Neural progenitor cell (in vitro differentiated cells): ENCODE data around the gene RABAC1. TPM values are rescaled to one million over a fixed set of nuclear protein-coding genes. Genes with fewer than 3 reads are reported as not detected.
A peak's percentile ranks its signal among the peaks of the same experiment; 100 is the strongest.

ENCODE experiments used
- DNase-seq: peaks from one replicate; pipeline ENCODE4 v3.0.0-alpha.2; 2016; ENCODE audit warnings: low spot score
- H2AFZ ChIP-seq: fragments of 200-600 bp; sonication (generic); replicated peaks from 2 replicates; pipeline ENCODE4 v1.6.1; 2016; ENCODE audit warnings: antibody characterized with exemption
- H3F3A ChIP-seq: fragments of 200-600 bp; sonication (generic); 2 replicates; pipeline ENCODE4 v1.6.1; 2016; ENCODE audit warnings: antibody characterized with exemption, low read depth
- H3K27ac ChIP-seq: fragments of 200-600 bp; sonication (generic); 2 replicates; pipeline ENCODE4 v1.5.1; 2016; ENCODE audit warnings: mild to moderate bottlenecking
- H3K27me3 ChIP-seq: fragments of 200-600 bp; sonication (generic); 2 replicates; pipeline ENCODE4 v1.6.1; 2016; ENCODE audit warnings: mild to moderate bottlenecking, moderate library complexity
- H3K36me3 ChIP-seq: fragments of 200-600 bp; sonication (generic); 2 replicates; pipeline ENCODE4 v1.5.1; 2016
- H3K4me1 ChIP-seq: fragments of 200-600 bp; sonication (generic); 2 replicates; pipeline ENCODE4 v1.6.1; 2016; ENCODE audit warnings: mixed run types
- H3K4me2 ChIP-seq: fragments of 200-600 bp; sonication (generic); 2 replicates; pipeline ENCODE4 v1.6.1; 2016
- H3K4me3 ChIP-seq: fragments of 200-600 bp; sonication (generic); 2 replicates; pipeline ENCODE4 v1.5.1; 2016
- H3K79me2 ChIP-seq: fragments of 200-600 bp; sonication (generic); 2 replicates; pipeline ENCODE4 v1.6.1; 2016; ENCODE audit warnings: low read depth
- H3K9ac ChIP-seq: fragments of 200-600 bp; sonication (generic); 2 replicates; pipeline ENCODE4 v1.6.1; 2016
- H3K9me3 ChIP-seq: fragments of 200-600 bp; sonication (generic); 2 replicates; pipeline ENCODE4 v1.5.1; 2016; ENCODE audit warnings: low read depth
- H4K20me1 ChIP-seq: fragments of 200-600 bp; sonication (generic); 2 replicates; pipeline ENCODE4 v1.6.1; 2016; ENCODE audit warnings: low read depth
- H3K27ac Mint-ChIP-seq: 3 replicates; pipeline ENCODE4 v1.8.0; 2021; ENCODE audit warnings: mixed read lengths
- H3K27me3 Mint-ChIP-seq: 2 replicates; pipeline ENCODE4 v1.8.0; 2022; ENCODE audit warnings: low read depth, mild to moderate bottlenecking, inconsistent platforms, moderate library complexity, mixed read lengths; ENCODE audit not compliant: insufficient read depth
- H3K36me3 Mint-ChIP-seq: 3 replicates; pipeline ENCODE4 v1.8.0; 2021; ENCODE audit warnings: mixed read lengths
- H3K4me1 Mint-ChIP-seq: 3 replicates; pipeline ENCODE4 v1.8.0; 2021; ENCODE audit warnings: mixed read lengths
- H3K4me3 Mint-ChIP-seq: 3 replicates; pipeline ENCODE4 v1.8.0; 2021; ENCODE audit warnings: mild to moderate bottlenecking, moderate library complexity, mixed read lengths
- H3K9me3 Mint-ChIP-seq: 3 replicates; pipeline ENCODE4 v1.8.0; 2020; ENCODE audit warnings: mixed read lengths
- CTCF ChIP-seq: fragments of 200-600 bp; sonication (generic); IDR thresholded peaks from 2 replicates; pipeline ENCODE4 v1.5.1; 2017; ENCODE audit warnings: antibody characterized with exemption, mild to moderate bottlenecking
- EZH2 ChIP-seq: fragments of 200-600 bp; sonication (generic); IDR thresholded peaks from 2 replicates; pipeline ENCODE4 v1.6.1; 2017; ENCODE audit warnings: antibody characterized with exemption, mild to moderate bottlenecking, moderate library complexity
- EZH2phosphoT487 ChIP-seq: fragments of 200-600 bp; sonication (generic); IDR thresholded peaks from 2 replicates; pipeline ENCODE4 v1.6.1; 2017; ENCODE audit warnings: antibody characterized with exemption
- total RNA-seq: library from RNA; depleted of rRNA; stranded (reverse); fragments of >200 nt; gene quantifications from 2 replicates; pipeline ENCODE4 v1.2.3, GENCODE V29; 2015; ENCODE audit warnings: low replicate concordance

RABAC1 gene
- total RNA-seq, 1 donor from 2014 or later: 33.1 TPM

GRCh38 chr19:41930322-41930722 lies 28.8 kb downstream of the RABAC1 start:
- H3K4me1 Mint-ChIP-seq: peaks cover 9% of the 10 kb centered on the region
- peaks cover 44% of the 10 kb centered on the region for H4K20me1 ChIP-seq
- no peak overlapping the region for H3K4me2 ChIP-seq
- peak overlapping the region; percentile 55 for H3K4me3 Mint-ChIP-seq
- no peaks in the 10 kb centered on the region for H3K9me3 Mint-ChIP-seq
- H3K27me3 Mint-ChIP-seq: peaks cover 60% of the 10 kb centered on the region
- no peak overlapping the region for H3K4me3 ChIP-seq
- H3K36me3 ChIP-seq: no peaks in the 10 kb centered on the region
- H3K27ac ChIP-seq: no peak overlapping the region
- H3K27me3 ChIP-seq: peaks cover 100% of the 10 kb centered on the region
- peaks cover 5% of the 10 kb centered on the region for H3K4me1 ChIP-seq
- no peak for TF ChIP-seq CTCF
- TF ChIP-seq EZH2: peak; percentile 15
- TF ChIP-seq EZH2phosphoT487: no peak
- H2AFZ ChIP-seq: no peak overlapping the region
- H3K36me3 Mint-ChIP-seq: no peaks in the 10 kb centered on the region
- DNase-seq: no peak
- no peak overlapping the region for H3K27ac Mint-ChIP-seq
- no peaks in the 10 kb centered on the region for H3K79me2 ChIP-seq
- no peak overlapping the region for H3K9ac ChIP-seq
- peaks cover 26% of the 10 kb centered on the region for H3F3A ChIP-seq
- no peaks in the 10 kb centered on the region for H3K9me3 ChIP-seq

- no peak overlapping the region for H2AFZ ChIP-seq
- peaks cover 5% of the 10 kb centered on the region for H3K4me1 ChIP-seq
- H3K4me3 ChIP-seq: no peak overlapping the region
- H3K4me2 ChIP-seq: no peak overlapping the region
- H3K9ac ChIP-seq: no peak overlapping the region
- peaks cover 100% of the 10 kb centered on the region for H3K27me3 ChIP-seq
- H3K79me2 ChIP-seq: no peaks in the 10 kb centered on the region
- no peak overlapping the region for H3K27ac ChIP-seq
- Mint-ChIP-seq H3K36me3 (no peaks in the 10 kb centered on the region), H3K4me1 (peaks cover 7% of the 10 kb centered on the region), H3K9me3 (no peaks in the 10 kb centered on the region), H3K27ac (no peak overlapping the region), H3K27me3 (peaks cover 53% of the 10 kb centered on the region), H3K4me3 (peak overlapping the region; percentile 77)
- peak; percentile 76 for TF ChIP-seq EZH2
- TF ChIP-seq EZH2phosphoT487: no peak
- no peak for DNase-seq
- peaks cover 43% of the 10 kb centered on the region for H4K20me1 ChIP-seq
- peaks cover 26% of the 10 kb centered on the region for H3F3A ChIP-seq
- no peaks in the 10 kb centered on the region for H3K36me3 ChIP-seq
- H3K9me3 ChIP-seq: no peaks in the 10 kb centered on the region
Measured at GRCh38 chr19:41929536-41930071, 29.5 kb downstream of the RABAC1 start.

- H3K4me3 ChIP-seq: peak overlapping the region; percentile 61
- peak overlapping the region; percentile 77 for H3K4me3 Mint-ChIP-seq
- no peaks in the 10 kb centered on the region for H3K9me3 Mint-ChIP-seq
- H3K36me3 Mint-ChIP-seq: no peaks in the 10 kb centered on the region
- no peaks in the 10 kb centered on the region for H3K36me3 ChIP-seq
- H3K27ac Mint-ChIP-seq: no peak overlapping the region
- H3K79me2 ChIP-seq: no peaks in the 10 kb centered on the region
- H2AFZ ChIP-seq: no peak overlapping the region
- peaks cover 5% of the 10 kb centered on the region for H3K4me1 ChIP-seq
- H3K4me2 ChIP-seq: peak overlapping the region; percentile 94
- H3K9ac ChIP-seq: no peak overlapping the region
- no peak overlapping the region for H3K27ac ChIP-seq
- H3K27me3 Mint-ChIP-seq: peaks cover 48% of the 10 kb centered on the region
- peaks cover 26% of the 10 kb centered on the region for H3F3A ChIP-seq
- H3K4me1 Mint-ChIP-seq: peaks cover 7% of the 10 kb centered on the region
- TF ChIP-seq CTCF (no peak), EZH2phosphoT487 (no peak), EZH2 (peak; percentile 4)
- H3K9me3 ChIP-seq: no peaks in the 10 kb centered on the region
- H3K27me3 ChIP-seq: peaks cover 100% of the 10 kb centered on the region
- DNase-seq: peak; percentile 37
- peaks cover 41% of the 10 kb centered on the region for H4K20me1 ChIP-seq
Measured at GRCh38 chr19:41928754-41929535, 30.2 kb downstream of the RABAC1 start.
